HepG2 (cell line): ENCODE measurements around the gene KCNF1. TPM values are rescaled to one million over a fixed set of nuclear protein-coding genes. Genes with fewer than 3 reads are reported as not detected.

Experiments used
- HHEX ChIP-seq: IDR thresholded peaks from 2 replicates; pipeline ENCODE4 v1.6.1; 2016; ENCODE audit warnings: control low read depth
- NCOR1 ChIP-seq: fragments of 200-600 bp; sonication (generic); IDR thresholded peaks from 2 replicates; pipeline ENCODE4 v1.7.0; 2017; ENCODE audit warnings: antibody characterized with exemption, low read length, borderline replicate concordance
- THYN1 ChIP-seq: sonication (generic); formaldehyde crosslinking; IDR thresholded peaks from 2 replicates; pipeline ENCODE4 v1.8.1; 2023; ENCODE audit warnings: low read depth, mild to moderate bottlenecking, moderate library complexity, missing genetic modification reagents, borderline replicate concordance
- ZMYM2 ChIP-seq: sonication (generic); formaldehyde crosslinking; IDR thresholded peaks from 2 replicates; pipeline ENCODE4 v1.8.0; 2022; ENCODE audit warnings: mild to moderate bottlenecking, missing genetic modification reagents
- ZMYM4 ChIP-seq: sonication (generic); formaldehyde crosslinking; IDR thresholded peaks from 2 replicates; pipeline ENCODE4 v1.8.1; 2023; ENCODE audit warnings: mild to moderate bottlenecking, missing genetic modification reagents
- ZNF281 ChIP-seq: sonication (generic); formaldehyde crosslinking; IDR thresholded peaks from 2 replicates; pipeline ENCODE4 v1.4.0; 2020; ENCODE audit warnings: missing genetic modification reagents, borderline replicate concordance
- ZNF343 ChIP-seq: sonication (generic); formaldehyde crosslinking; IDR thresholded peaks from 2 replicates; pipeline ENCODE4 v1.4.0; 2020; ENCODE audit warnings: mild to moderate bottlenecking, missing genetic modification reagents
- ZNF432 ChIP-seq: sonication (generic); formaldehyde crosslinking; IDR thresholded peaks from 2 replicates; pipeline ENCODE4 v1.5.0; 2020; ENCODE audit warnings: missing genetic modification reagents, mild to moderate bottlenecking, borderline replicate concordance
- ZNF614 ChIP-seq: IDR thresholded peaks from 2 replicates; pipeline ENCODE4 v1.6.1; 2018; ENCODE audit warnings: missing biosample characterization, missing genetic modification reagents, inconsistent platforms, borderline replicate concordance
- ZNF737 ChIP-seq: sonication (generic); formaldehyde crosslinking; IDR thresholded peaks from 2 replicates; pipeline ENCODE4 v1.5.0; 2020; ENCODE audit warnings: missing genetic modification reagents, mild to moderate bottlenecking, borderline replicate concordance
- ZNF800 ChIP-seq: sonication (generic); formaldehyde crosslinking; IDR thresholded peaks from 2 replicates; pipeline ENCODE4 v1.4.0; 2020; ENCODE audit warnings: missing genetic modification reagents
- ZNF878 ChIP-seq: sonication (generic); formaldehyde crosslinking; IDR thresholded peaks from 2 replicates; pipeline ENCODE4 v1.8.1; 2023; ENCODE audit warnings: mild to moderate bottlenecking, missing genetic modification reagents, moderate library complexity
- polyA plus RNA-seq, 8 experiments: library from polyadenylated mRNA; depleted of rRNA in 3 of 8; stranded (reverse) in 7 of 8; unstranded in 1 of 8; fragments of >200 nt; fragmentation: Illumina TruSeq in 4 of 8; extraction: Trizol in 4 of 8; gene quantifications; 2 replicates each; pipeline versions ENCODE4 v1.2.1 to v1.2.3, GENCODE V29; 2011 to 2016; ENCODE audit warnings: low read depth in 4 of 8, missing spikeins in 1 of 8, mixed read lengths in 1 of 8; ENCODE audit not compliant: insufficient read depth in 1 of 8
- total RNA-seq, 5 experiments: library from RNA; depleted of rRNA; stranded (reverse); fragments of >200 nt; fragmentation: Illumina TruSeq; extraction: Trizol; gene quantifications; 2 replicates each; pipeline ENCODE4 v1.2.3, GENCODE V29; 2016; ENCODE audit warnings: low read depth in 1 of 5
- TF ChIP-seq, protein P1 (sequence below): sonication (generic); formaldehyde crosslinking; IDR thresholded peaks from 2 replicates; pipeline ENCODE4 v1.4.0; 2020; ENCODE audit warnings: missing genetic modification reagents
- TF ChIP-seq, protein P2 (sequence below): sonication (generic); formaldehyde crosslinking; IDR thresholded peaks from 2 replicates; pipeline ENCODE4 v1.5.0; 2020; ENCODE audit warnings: mild to moderate bottlenecking, missing genetic modification reagents, borderline replicate concordance

KCNF1 gene
- total and polyA plus RNA-seq, 2 of the 13 experiments (the other 11 are each of a cell fraction or from before 2014, with no cell fraction given) = 0.09 to 0.12 TPM

GRCh38 chr2:10935953-10936942 is 24.5 kb downstream of the KCNF1 start (continued):
- TF ChIP-seq, protein P1, sequence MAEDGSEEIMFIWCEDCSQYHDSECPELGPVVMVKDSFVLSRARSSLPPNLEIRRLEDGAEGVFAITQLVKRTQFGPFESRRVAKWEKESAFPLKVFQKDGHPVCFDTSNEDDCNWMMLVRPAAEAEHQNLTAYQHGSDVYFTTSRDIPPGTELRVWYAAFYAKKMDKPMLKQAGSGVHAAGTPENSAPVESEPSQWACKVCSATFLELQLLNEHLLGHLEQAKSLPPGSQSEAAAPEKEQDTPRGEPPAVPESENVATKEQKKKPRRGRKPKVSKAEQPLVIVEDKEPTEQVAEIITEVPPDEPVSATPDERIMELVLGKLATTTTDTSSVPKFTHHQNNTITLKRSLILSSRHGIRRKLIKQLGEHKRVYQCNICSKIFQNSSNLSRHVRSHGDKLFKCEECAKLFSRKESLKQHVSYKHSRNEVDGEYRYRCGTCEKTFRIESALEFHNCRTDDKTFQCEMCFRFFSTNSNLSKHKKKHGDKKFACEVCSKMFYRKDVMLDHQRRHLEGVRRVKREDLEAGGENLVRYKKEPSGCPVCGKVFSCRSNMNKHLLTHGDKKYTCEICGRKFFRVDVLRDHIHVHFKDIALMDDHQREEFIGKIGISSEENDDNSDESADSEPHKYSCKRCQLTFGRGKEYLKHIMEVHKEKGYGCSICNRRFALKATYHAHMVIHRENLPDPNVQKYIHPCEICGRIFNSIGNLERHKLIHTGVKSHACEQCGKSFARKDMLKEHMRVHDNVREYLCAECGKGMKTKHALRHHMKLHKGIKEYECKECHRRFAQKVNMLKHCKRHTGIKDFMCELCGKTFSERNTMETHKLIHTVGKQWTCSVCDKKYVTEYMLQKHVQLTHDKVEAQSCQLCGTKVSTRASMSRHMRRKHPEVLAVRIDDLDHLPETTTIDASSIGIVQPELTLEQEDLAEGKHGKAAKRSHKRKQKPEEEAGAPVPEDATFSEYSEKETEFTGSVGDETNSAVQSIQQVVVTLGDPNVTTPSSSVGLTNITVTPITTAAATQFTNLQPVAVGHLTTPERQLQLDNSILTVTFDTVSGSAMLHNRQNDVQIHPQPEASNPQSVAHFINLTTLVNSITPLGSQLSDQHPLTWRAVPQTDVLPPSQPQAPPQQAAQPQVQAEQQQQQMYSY (CRISPR knock-in tag) = no peak
- TF ChIP-seq ZNF343 (CRISPR knock-in tag) (no peak), THYN1 (no peak), ZMYM4 (CRISPR knock-in tag) (no peak), ZNF614 (CRISPR knock-in tag) (peak; percentile 93), ZNF878 (CRISPR knock-in tag) (peak; percentile 67; the same call in 1 of the 2 replicates), ZNF281 (CRISPR knock-in tag) (no peak; the same call in 1 of the 2 replicates), ZMYM2 (CRISPR knock-in tag) (0 out of 2 replicates have a peak, but pooled peaks have one; percentile 18), ZNF737 (CRISPR knock-in tag) (no peak), HHEX (CRISPR knock-in tag) (peak; percentile 85), NCOR1 (peak; percentile 39; the same call in 1 of the 2 replicates), ZNF800 (CRISPR knock-in tag) (no peak), ZNF432 (no peak)
- TF ChIP-seq, protein P2, sequence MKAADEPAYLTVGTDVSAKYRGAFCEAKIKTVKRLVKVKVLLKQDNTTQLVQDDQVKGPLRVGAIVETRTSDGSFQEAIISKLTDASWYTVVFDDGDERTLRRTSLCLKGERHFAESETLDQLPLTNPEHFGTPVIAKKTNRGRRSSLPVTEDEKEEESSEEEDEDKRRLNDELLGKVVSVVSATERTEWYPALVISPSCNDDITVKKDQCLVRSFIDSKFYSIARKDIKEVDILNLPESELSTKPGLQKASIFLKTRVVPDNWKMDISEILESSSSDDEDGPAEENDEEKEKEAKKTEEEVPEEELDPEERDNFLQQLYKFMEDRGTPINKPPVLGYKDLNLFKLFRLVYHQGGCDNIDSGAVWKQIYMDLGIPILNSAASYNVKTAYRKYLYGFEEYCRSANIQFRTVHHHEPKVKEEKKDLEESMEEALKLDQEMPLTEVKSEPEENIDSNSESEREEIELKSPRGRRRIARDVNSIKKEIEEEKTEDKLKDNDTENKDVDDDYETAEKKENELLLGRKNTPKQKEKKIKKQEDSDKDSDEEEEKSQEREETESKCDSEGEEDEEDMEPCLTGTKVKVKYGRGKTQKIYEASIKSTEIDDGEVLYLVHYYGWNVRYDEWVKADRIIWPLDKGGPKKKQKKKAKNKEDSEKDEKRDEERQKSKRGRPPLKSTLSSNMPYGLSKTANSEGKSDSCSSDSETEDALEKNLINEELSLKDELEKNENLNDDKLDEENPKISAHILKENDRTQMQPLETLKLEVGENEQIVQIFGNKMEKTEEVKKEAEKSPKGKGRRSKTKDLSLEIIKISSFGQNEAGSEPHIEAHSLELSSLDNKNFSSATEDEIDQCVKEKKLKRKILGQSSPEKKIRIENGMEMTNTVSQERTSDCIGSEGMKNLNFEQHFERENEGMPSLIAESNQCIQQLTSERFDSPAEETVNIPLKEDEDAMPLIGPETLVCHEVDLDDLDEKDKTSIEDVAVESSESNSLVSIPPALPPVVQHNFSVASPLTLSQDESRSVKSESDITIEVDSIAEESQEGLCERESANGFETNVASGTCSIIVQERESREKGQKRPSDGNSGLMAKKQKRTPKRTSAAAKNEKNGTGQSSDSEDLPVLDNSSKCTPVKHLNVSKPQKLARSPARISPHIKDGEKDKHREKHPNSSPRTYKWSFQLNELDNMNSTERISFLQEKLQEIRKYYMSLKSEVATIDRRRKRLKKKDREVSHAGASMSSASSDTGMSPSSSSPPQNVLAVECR (CRISPR knock-in tag) = peak; percentile 21; the same call in 1 of the 2 replicates
